Activated CD4-positive, alpha-beta memory T cell treated with anti-CD3 and anti-CD28 coated beads, Interleukin-2, amount 10 ng/mL, durations not matched to agents 7 days and 5 days (primary cell): ENCODE results near the gene ARHGAP4. TPM values are rescaled to one million over a fixed set of nuclear protein-coding genes. Genes with fewer than 3 reads are reported as not detected.
A peak's percentile ranks its signal among the peaks of the same experiment; 100 is the strongest.

Experiments used
- CTCF ChIA-PET: fragments of 350-600 bp; sonication (Branson Sonifier 250); formaldehyde crosslinking; loops from one replicate; lab custom pipeline; 2021; ENCODE audit warnings: antibody characterized with exemption, inconsistent platforms; lab: Charles Lee
- POLR2A ChIA-PET: fragments of 350-600 bp; sonication (Branson Sonifier 250); formaldehyde crosslinking; loops from one replicate; lab custom pipeline; 2021; ENCODE audit warnings: antibody characterized with exemption; lab: Charles Lee
- DNase-seq: peaks from one replicate; pipeline ENCODE4 v3.0.0-alpha.2; 2020
- H3K27ac Mint-ChIP-seq: one replicate; pipeline ENCODE4 v1.8.0; 2021; ENCODE audit warnings: mild to moderate bottlenecking, mixed read lengths
- H3K27me3 Mint-ChIP-seq: one replicate; pipeline ENCODE4 v1.8.0; 2021; ENCODE audit warnings: mixed read lengths
- H3K36me3 Mint-ChIP-seq: one replicate; pipeline ENCODE4 v1.8.0; 2021; ENCODE audit warnings: low read depth, mixed read lengths
- H3K4me1 Mint-ChIP-seq: one replicate; pipeline ENCODE4 v1.8.0; 2021; ENCODE audit warnings: mixed read lengths
- H3K4me3 Mint-ChIP-seq: one replicate; pipeline ENCODE4 v1.8.0; 2021; ENCODE audit warnings: mild to moderate bottlenecking, mixed read lengths
- H3K9me3 Mint-ChIP-seq: one replicate; pipeline ENCODE4 v1.8.0; 2021; ENCODE audit warnings: mixed read lengths
- total RNA-seq, 2 experiments: library from RNA; stranded (reverse); gene quantifications; one replicate each; pipeline ENCODE4 v1.2.3, GENCODE V29; 2021

ARHGAP4 gene
- total RNA-seq, 2 experiments from 2014 or later = 262 to 267 TPM

DNA sequence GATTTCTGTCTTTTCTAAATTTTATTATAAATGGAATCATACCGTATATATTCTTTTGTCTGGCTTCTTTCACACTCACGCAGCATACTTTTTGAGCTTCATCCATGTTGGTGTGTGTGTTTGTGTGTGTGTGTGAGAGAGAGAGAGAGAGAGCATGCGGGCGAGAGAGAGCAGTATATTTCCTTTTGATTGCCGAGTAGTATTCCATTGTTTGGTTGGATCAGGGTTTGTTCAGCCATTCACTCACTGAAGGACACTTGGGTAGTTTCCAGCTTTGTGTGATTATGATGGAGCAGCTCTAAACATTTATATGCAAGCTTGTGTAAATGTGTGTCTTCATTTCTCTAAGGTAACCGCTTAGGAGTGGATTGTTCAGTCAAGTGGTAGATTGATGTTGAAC, 36.9 kb downstream of the ARHGAP4 start:
- Mint-ChIP-seq H3K27ac (no peak overlapping the region), H3K4me3 (no peak overlapping the region), H3K27me3 (peaks cover 46% of the 10 kb centered on the region), H3K4me1 (peaks cover 7% of the 10 kb centered on the region), H3K36me3 (no peaks in the 10 kb centered on the region), H3K9me3 (no peaks in the 10 kb centered on the region)
- CTCF ChIA-PET = no interaction called here
- no peak for DNase-seq
- POLR2A ChIA-PET = no interaction called here

DNA sequence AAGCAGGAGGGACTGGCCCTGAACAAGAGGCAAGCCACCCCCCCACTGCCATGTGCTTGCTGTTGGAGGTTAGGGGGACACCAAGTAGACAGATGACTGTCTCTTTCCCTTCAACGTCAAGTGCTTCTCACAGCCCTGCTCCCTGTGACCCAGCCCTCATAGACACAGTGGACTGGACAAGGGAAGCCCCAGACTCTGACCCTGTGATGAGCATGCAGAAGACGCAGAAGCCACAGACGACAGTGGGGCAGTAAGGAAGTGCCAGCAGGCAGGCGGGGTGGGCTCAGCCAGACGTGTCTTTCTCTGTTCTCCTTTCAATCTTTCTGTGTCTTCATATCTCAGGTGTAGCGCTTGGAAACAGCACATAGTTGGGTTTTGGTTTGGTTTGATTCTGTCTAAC, 37.7 kb downstream of the ARHGAP4 start:
- no peak overlapping the region for H3K27ac Mint-ChIP-seq
- CTCF ChIA-PET = no interaction called here

DNA sequence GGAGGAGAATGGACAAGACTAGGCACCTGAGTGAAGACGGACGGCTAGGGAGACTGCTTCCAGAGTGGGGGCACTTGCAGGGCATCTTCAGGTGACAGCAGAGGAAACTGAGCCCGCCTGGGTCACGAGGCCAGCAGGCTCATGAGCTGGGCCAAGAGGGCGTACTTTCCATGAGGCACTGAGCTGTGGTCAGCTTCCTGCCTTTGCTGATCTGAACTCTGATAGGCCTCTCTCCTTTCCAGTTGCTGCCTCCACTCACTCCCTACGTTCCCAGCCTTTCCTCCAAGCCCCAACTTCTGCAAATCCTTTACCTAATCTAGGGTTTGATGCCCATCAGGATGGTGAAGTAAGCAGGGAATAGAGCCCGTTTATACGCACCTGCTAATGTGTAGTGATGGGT, 38.7 kb downstream of the ARHGAP4 start:
- no peaks in the 10 kb centered on the region for H3K36me3 Mint-ChIP-seq
- DNase-seq = no peak
- peaks cover 34% of the 10 kb centered on the region for H3K27me3 Mint-ChIP-seq
- ChIA-PET CTCF (no interaction called here), POLR2A (no interaction called here)
- H3K9me3 Mint-ChIP-seq = no peaks in the 10 kb centered on the region
- peaks cover 7% of the 10 kb centered on the region for H3K4me1 Mint-ChIP-seq
- H3K27ac Mint-ChIP-seq = no peak overlapping the region
- no peak overlapping the region for H3K4me3 Mint-ChIP-seq

More for the DNA sequence above, 37.7 kb downstream of the ARHGAP4 start:
- peaks cover 40% of the 10 kb centered on the region for H3K27me3 Mint-ChIP-seq
- POLR2A ChIA-PET = no interaction called here
- no peaks in the 10 kb centered on the region for H3K36me3 Mint-ChIP-seq
- H3K4me3 Mint-ChIP-seq = no peak overlapping the region
- H3K9me3 Mint-ChIP-seq = no peaks in the 10 kb centered on the region
- DNase-seq = no peak
- peaks cover 7% of the 10 kb centered on the region for H3K4me1 Mint-ChIP-seq

DNA sequence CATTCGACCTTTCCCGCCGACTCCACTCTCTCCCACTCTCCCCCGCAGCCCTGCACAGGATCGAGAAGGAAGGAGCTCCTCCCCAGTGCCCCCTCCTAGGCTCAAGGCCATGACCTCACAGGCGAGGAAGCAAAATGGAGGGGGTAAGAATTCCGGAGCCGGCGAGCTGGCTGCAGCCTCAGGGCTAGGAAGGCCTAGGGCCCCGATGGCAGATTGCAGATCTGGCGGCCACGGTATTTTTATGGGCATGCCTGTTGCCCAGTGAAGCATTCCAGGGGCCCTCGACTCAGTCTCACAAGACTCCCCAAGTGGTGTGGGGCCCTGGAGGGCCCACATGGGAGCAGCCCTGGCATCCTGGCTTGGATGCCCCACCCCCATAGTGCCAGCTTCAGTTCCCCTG, 39.1 kb downstream of the ARHGAP4 start:
- ChIA-PET CTCF (no interaction called here), POLR2A (no interaction called here)
- Mint-ChIP-seq H3K9me3 (no peaks in the 10 kb centered on the region), H3K36me3 (no peaks in the 10 kb centered on the region), H3K4me3 (no peak overlapping the region), H3K27ac (no peak overlapping the region), H3K27me3 (peaks cover 31% of the 10 kb centered on the region), H3K4me1 (peaks cover 7% of the 10 kb centered on the region)
- DNase-seq = no peak

DNA sequence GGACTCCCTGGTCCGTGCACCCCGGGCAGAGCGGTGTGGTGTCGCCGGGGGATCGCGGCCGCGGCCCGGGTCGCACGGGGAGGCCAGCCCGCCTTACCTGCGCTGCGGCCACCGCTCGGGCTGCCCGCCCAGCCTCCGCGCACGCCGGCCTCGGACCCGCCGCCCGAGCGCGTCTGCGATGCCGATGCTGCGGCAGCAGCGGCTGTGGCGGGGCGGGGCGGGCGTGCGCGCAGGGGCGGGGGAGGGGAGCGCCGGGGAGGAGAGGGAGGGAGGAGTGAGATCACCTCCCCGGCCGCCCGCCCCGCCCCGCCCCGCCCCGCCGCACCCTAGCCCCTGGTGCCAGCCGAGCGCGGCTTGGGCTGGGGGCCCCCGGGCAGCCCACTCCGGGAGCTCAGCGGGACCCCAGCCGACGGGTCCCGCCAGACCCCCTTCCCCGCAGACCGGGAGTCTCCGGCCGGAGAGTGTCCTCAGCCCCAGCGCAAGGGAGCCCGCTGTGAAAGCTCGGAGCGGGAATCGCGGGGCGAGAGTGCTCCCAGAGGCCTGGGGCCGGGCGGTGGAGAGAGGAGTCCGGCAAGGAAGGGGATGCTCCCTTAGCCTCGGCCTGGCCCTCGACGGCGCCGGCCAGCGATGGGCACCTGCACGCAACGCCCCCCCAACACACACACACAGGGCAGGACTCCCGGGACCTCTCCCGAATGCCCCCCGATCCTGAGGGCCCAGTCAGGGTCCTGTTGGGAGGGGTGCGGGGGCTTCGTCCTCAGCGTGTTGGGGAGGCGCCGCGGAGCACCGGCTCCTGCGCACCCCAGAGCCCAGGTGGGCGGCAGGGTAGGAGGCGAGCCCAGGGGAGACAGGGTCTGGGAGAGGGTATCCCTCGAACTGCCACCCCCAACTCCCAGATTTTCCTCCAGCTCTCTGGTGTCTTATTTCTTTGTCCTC, 39.8 kb downstream of the ARHGAP4 start, which contains the start of gene L1CAM:
Gene L1CAM, minus strand, starts transcription at position 206 of the 936 bp plus-strand sequence. CDS start 10,337 bp downstream, outside the sequence.
- CTCF ChIA-PET = interaction anchor here (1.0 kb wide), 1 partner anchor 61 kb away, joined by 3 read pairs; no protein-coding TSS in a partner anchor
- no peaks in the 10 kb centered on the region for H3K9me3 Mint-ChIP-seq
- peak within 1 kb of the TSS; percentile 21 for H3K4me3 Mint-ChIP-seq
- H3K27me3 Mint-ChIP-seq = peaks cover 31% of the 10 kb centered on the region
- no peaks in the 10 kb centered on the region for H3K36me3 Mint-ChIP-seq
- H3K4me1 Mint-ChIP-seq = peaks cover 7% of the 10 kb centered on the region
- DNase-seq = peak; percentile 34
- POLR2A ChIA-PET = interaction anchor here (1.5 kb wide), 1 partner anchor 41 kb away, joined by 5 read pairs; no protein-coding TSS in a partner anchor
- H3K27ac Mint-ChIP-seq = no peak within 1 kb of the TSS

DNA sequence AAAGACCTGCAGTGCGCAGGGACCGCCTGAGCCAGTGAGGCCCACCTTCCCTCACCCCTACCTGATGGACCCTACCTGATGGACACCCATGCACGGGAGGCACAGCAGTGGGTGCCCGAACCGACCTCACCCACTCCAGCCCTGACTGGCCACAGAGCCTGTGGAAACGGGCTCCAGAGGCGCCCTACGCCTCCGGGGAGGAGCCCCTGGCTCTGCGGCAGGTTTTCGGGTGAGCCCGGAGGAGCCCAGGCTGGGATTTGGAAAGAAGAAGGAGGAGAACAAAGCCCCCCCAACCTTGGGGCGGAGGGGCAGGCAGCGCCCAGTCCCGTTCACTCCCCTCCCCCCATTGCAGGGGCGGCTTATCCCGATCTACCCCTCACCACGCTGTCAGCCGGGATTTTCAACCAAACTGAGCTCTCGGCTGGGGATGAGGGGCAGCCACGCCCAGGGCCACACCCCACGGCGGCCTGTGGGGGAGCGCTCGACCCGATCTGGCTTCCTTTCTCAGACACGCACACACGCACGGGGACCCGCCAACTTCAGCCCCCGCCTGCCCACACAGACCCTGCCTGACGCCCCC, 40.8 kb downstream of the ARHGAP4 start:
- H3K9me3 Mint-ChIP-seq = no peaks in the 10 kb centered on the region
- peak overlapping the region; percentile 21 for H3K4me3 Mint-ChIP-seq
- H3K4me1 Mint-ChIP-seq = peaks cover 7% of the 10 kb centered on the region
- H3K36me3 Mint-ChIP-seq = no peaks in the 10 kb centered on the region
- no peak for DNase-seq
- H3K27ac Mint-ChIP-seq = no peak overlapping the region
- peaks cover 31% of the 10 kb centered on the region for H3K27me3 Mint-ChIP-seq
- ChIA-PET CTCF (interaction anchor here (1.0 kb wide), 1 partner anchor 62 kb away, joined by 3 read pairs; no protein-coding TSS in a partner anchor), POLR2A (interaction anchor here (1.5 kb wide), 1 partner anchor 42 kb away, joined by 5 read pairs; no protein-coding TSS in a partner anchor)

DNA sequence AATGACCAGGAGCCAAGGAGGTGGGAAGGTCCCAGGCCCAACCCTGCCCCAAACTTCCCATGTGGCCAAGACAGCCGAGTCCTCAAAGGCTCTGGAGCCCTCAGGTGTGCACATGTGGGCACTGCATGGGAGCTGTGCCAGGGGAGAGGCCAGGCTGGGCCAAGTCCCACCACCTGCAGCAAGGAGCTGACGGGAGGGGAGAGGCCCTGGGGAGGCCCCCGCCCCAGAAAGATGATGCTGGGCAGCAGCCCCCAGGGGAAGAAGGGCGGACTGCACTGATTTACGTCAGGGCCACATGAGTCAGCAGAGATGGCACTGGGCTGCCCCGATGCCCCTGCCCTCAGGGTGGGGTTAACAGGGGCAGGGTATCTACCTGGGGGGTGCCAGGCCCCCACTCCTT, 41.5 kb downstream of the ARHGAP4 start:
- Mint-ChIP-seq H3K36me3 (no peaks in the 10 kb centered on the region), H3K27ac (no peak overlapping the region), H3K4me3 (no peak overlapping the region), H3K27me3 (peaks cover 29% of the 10 kb centered on the region), H3K4me1 (peaks cover 7% of the 10 kb centered on the region), H3K9me3 (no peaks in the 10 kb centered on the region)
- DNase-seq = no peak
- CTCF ChIA-PET = no interaction called here
- POLR2A ChIA-PET = no interaction called here

DNA sequence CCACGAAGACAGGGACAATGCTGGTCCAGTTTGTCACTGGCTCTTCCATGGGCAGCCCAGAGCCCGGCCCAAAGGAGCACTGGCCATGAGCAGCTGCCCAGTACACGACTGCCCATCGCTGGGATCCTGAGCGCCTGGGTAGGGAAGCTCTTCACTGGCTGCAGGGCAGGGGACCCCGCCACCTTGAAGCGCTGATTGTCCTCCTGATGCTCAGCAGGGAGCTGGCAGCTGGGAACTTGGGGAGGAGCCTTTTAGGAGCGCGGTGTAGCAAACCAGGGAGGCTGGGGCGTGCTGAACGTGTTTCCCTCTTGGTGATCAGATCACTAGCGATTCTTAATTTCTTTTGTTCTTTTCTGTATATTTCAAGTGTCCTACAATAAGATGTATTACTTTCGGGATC, 41.9 kb downstream of the ARHGAP4 start:
- Mint-ChIP-seq H3K4me1 (peaks cover 9% of the 10 kb centered on the region), H3K9me3 (no peaks in the 10 kb centered on the region), H3K27ac (no peak overlapping the region), H3K4me3 (no peak overlapping the region), H3K36me3 (no peaks in the 10 kb centered on the region), H3K27me3 (peaks cover 30% of the 10 kb centered on the region)
- no peak for DNase-seq
- CTCF ChIA-PET = no interaction called here
- POLR2A ChIA-PET = no interaction called here

DNA sequence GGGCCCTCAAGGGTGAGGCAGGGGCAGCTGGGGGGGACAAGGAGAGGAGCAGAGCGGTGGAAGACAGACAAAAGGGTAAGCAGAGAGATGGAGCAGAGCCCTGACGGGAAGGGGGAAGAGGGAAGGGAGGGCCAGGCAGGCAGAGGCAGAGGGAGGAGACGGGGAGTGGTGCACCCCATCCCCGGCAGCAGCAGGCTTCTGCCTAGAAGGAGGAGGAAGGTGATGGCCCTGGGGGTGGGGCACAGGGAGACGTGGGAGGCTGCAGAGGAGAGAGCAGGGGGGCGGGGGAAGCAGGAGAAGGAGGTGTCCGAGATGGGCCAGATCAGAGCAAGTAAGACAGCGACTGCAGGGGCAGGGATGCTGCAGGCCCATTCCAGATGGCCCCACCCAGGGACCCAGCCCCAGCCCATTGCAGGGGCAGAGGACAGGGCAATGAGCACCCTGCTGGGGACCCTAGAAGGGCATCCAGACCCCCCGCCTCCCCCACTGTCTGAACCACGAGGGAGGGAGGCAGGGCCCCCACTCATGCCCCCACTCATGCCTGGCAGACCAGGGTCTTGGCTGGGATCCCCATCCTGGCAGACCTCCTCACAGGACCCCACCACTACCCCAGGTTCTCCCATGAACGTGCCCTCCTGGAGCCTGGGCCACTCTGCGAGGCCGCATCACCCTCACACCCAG, 42.8 kb downstream of the ARHGAP4 start:
- CTCF ChIA-PET = no interaction called here
- no peaks in the 10 kb centered on the region for H3K9me3 Mint-ChIP-seq
- peaks cover 11% of the 10 kb centered on the region for H3K4me1 Mint-ChIP-seq
- peaks cover 33% of the 10 kb centered on the region for H3K27me3 Mint-ChIP-seq
- POLR2A ChIA-PET = no interaction called here
- DNase-seq = no peak
- H3K4me3 Mint-ChIP-seq = no peak overlapping the region
- no peak overlapping the region for H3K27ac Mint-ChIP-seq
- no peaks in the 10 kb centered on the region for H3K36me3 Mint-ChIP-seq

DNA sequence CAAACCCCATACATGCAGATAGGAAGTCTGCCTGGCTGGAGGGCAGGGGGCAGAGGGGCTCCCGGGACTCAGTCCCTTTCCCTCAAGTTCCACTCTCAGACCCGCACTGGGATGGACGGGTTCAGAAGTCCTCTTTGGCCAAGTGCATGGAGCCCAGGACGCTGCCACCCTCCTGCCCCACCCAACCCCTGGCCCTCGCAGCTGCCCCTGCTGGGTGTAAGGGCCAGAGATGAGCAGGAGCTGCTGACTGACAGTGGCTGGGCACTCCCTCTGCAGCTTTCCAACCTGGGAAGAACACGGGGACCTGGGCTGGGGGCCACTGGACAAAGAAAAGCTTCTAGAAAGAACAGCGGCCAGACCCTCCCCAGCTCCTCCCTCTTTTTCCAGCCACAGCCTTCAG, 43.5 kb downstream of the ARHGAP4 start:
- Mint-ChIP-seq H3K36me3 (no peaks in the 10 kb centered on the region), H3K4me1 (peaks cover 18% of the 10 kb centered on the region), H3K27me3 (peaks cover 32% of the 10 kb centered on the region), H3K27ac (no peak overlapping the region), H3K9me3 (no peaks in the 10 kb centered on the region), H3K4me3 (no peak overlapping the region)
- DNase-seq = no peak
- CTCF ChIA-PET = no interaction called here
- POLR2A ChIA-PET = no interaction called here

DNA sequence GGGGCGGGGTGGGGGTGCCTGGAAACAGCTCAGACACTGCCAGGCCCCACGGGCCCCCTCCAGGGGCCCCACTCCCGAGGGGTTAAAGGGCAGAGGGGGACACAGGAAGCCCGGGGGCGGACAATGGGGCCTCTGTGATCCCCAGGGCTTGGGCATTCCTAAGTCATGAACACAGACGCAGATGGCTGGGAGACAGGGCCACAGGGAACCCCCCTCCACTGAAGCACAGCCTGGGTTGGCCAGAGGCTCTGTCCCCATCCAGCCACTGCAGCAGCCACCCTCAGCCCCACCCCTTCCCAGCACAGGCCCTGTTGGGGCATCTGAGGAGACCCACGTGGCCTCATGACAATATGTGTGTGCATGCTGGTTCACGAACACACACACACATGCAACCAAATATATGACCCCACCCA, 44.0 kb downstream of the ARHGAP4 start:
- DNase-seq = no peak
- H3K36me3 Mint-ChIP-seq = no peaks in the 10 kb centered on the region
- no peak overlapping the region for H3K4me3 Mint-ChIP-seq
- H3K4me1 Mint-ChIP-seq = peaks cover 18% of the 10 kb centered on the region
- H3K9me3 Mint-ChIP-seq = no peaks in the 10 kb centered on the region
- no peak overlapping the region for H3K27ac Mint-ChIP-seq
- ChIA-PET CTCF (no interaction called here), POLR2A (no interaction called here)
- peaks cover 28% of the 10 kb centered on the region for H3K27me3 Mint-ChIP-seq

DNA sequence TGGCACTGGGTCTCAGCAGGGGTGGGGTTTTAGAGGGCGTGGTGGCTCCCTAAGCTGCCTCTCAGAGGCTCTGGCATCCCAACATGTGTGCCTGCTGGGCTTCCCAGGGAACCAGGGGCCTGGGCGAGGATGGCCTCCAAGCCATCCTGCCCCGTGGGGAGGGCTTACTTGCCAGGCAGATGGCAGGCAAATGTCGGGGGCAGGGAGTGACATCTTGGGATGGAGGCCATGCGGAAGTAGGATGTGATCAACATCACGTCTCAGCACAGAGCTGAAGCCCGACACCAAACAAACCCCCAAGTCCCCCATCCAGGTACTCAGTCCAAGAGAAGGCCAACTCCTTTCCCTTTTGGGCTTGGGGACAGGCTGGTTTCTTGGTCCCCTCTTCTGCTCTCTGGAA, 44.8 kb downstream of the ARHGAP4 start:
- Mint-ChIP-seq H3K36me3 (no peaks in the 10 kb centered on the region), H3K27ac (no peak overlapping the region)
- CTCF ChIA-PET = no interaction called here

DNA sequence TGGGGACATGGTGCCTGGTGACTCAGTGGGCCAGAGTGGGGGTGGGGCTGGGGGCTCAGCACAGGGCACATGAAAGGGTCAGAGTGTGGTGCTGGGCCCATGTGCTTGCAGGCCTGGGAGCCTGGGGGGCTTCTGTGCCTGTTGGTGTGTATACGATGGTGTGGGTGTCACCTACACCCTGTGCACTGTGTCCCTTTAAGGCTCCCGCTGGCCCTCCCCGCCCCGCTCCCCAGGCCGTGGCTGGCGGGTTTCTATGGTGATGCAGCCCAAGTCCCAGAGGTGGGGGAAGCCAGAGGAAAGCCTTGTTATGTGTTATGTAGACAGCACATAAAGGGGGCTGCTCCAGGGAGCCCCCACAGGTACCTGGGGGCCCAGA, 45.6 kb downstream of the ARHGAP4 start:
- ChIA-PET POLR2A (no interaction called here), CTCF (no interaction called here)
- no peak overlapping the region for H3K27ac Mint-ChIP-seq
- no peaks in the 10 kb centered on the region for H3K36me3 Mint-ChIP-seq
- peaks cover 26% of the 10 kb centered on the region for H3K27me3 Mint-ChIP-seq
- no peak overlapping the region for H3K4me3 Mint-ChIP-seq
- no peak for DNase-seq
- H3K9me3 Mint-ChIP-seq = no peaks in the 10 kb centered on the region
- H3K4me1 Mint-ChIP-seq = peaks cover 17% of the 10 kb centered on the region

More for the DNA sequence above, 44.8 kb downstream of the ARHGAP4 start:
- H3K4me1 Mint-ChIP-seq = peaks cover 17% of the 10 kb centered on the region
- no peak overlapping the region for H3K4me3 Mint-ChIP-seq
- no peaks in the 10 kb centered on the region for H3K9me3 Mint-ChIP-seq
- H3K27me3 Mint-ChIP-seq = peaks cover 26% of the 10 kb centered on the region
- POLR2A ChIA-PET = no interaction called here
- DNase-seq = no peak
